ENCODE data around the gene SLC1A7.

The SLC1A7 gene

GRCh38 chr1:53142226-53142853 is at the start of gene SLC1A7:
SLC1A7 (minus strand) TSS chr1:53142638; CDS start chr1:53142449, 189 bp downstream.
- TF ChIP-seq CTCF (IDR thresholded peaks at IDR 0.05; ENCODE audit: insufficient read depth, low read length, poor library complexity, severe bottlenecking) (no peak), EZH2phosphoT487 (conservative IDR thresholded peaks at IDR 0.05; ENCODE audit: low read length) (no peak)
- Histone ChIP-seq H3K79me2 (ENCODE audit: insufficient read depth, low read length) (no peaks in the 10 kb centered on the region), H3K4me3 (ENCODE audit: insufficient read depth, low read length, poor library complexity, severe bottlenecking) (no peak within 1 kb of the TSS), H3K9me2 (replicated peaks; ENCODE audit: insufficient read depth, low read length) (no peaks in the 10 kb centered on the region), H4K20me1 (ENCODE audit: low read depth, low read length) (no peaks in the 10 kb centered on the region), H3K4me2 (ENCODE audit: low read depth, low read length, poor library complexity, severe bottlenecking) (no peak within 1 kb of the TSS), H2AFZ (ENCODE audit: low read depth, low read length, severe bottlenecking) (no peak within 1 kb of the TSS), H3K9ac (ENCODE audit: low read length) (no peak within 1 kb of the TSS), H3K9me3 (ENCODE audit: insufficient read depth, low read length) (peaks cover 6% of the 10 kb centered on the region), H3K27ac (ENCODE audit: low read depth, low read length) (no peak within 1 kb of the TSS), H3K36me3 (ENCODE audit: low read length) (no peaks in the 10 kb centered on the region), H3K27me3 (ENCODE audit: low read length) (no peaks in the 10 kb centered on the region), H3F3A (ENCODE audit: insufficient read depth) (no peaks in the 10 kb centered on the region)

DNA sequence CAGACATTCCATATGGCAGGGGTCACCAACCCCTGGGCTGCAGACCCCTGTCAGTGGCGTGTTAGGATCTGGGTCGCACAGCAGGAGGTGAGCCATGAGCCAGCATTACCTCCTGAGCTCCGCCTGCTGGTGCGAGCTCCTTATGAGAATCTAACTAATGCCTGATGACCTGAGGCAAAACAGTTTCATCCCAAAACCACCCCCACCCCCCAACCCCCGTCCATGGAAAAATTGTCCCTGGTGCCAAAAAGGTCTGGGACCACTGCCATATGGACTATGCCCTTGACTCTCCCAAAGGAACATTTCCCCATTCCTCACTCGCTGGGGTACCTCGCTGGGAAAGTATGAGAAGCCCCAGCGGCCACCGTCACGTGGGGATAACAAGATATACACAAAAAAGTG is 47.8 kb upstream of the SLC1A7 start:
- Histone ChIP-seq H3K36me3 (ENCODE audit: low read length) (no peaks in the 10 kb centered on the region), H3K4me2 (ENCODE audit: low read depth, low read length, poor library complexity, severe bottlenecking) (no peak overlapping the region), H3K79me2 (ENCODE audit: insufficient read depth, low read length) (no peaks in the 10 kb centered on the region), H3K9me2 (replicated peaks; ENCODE audit: insufficient read depth, low read length) (no peaks in the 10 kb centered on the region), H3K27me3 (ENCODE audit: low read length) (no peaks in the 10 kb centered on the region), H2AFZ (ENCODE audit: low read depth, low read length, severe bottlenecking) (no peak overlapping the region), H3K27ac (ENCODE audit: low read depth, low read length) (no peak overlapping the region), H3F3A (ENCODE audit: insufficient read depth) (no peaks in the 10 kb centered on the region), H3K9ac (ENCODE audit: low read length) (no peak overlapping the region), H3K9me3 (ENCODE audit: insufficient read depth, low read length) (no peaks in the 10 kb centered on the region), H4K20me1 (ENCODE audit: low read depth, low read length) (no peaks in the 10 kb centered on the region), H3K4me3 (ENCODE audit: insufficient read depth, low read length, poor library complexity, severe bottlenecking) (no peak overlapping the region)
- TF ChIP-seq EZH2phosphoT487 (conservative IDR thresholded peaks at IDR 0.05; ENCODE audit: low read length) (no peak), CTCF (IDR thresholded peaks at IDR 0.05; ENCODE audit: insufficient read depth, low read length, poor library complexity, severe bottlenecking) (no peak)

DNA sequence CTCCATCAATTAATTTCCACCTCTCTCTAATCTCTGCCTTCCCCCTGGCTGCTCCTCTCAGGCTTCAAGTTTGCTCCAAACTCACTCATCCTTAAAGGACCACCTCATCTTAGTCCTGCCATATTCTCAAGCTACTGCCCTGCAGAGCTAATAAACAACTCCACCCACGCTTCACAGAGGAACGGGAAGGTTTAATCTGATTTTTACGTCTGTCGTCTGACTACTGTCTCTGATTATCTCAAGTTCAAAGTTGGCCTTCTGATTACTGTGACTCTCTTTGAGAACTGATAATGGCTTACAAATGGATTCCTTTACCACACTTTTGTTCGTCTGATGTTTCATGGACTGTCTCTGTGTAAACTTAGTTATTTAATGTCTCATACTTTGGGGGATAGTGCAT is 46.6 kb upstream of the SLC1A7 start:
- Histone ChIP-seq H3K79me2 (ENCODE audit: insufficient read depth, low read length) (no peaks in the 10 kb centered on the region), H3K9me3 (ENCODE audit: insufficient read depth, low read length) (no peaks in the 10 kb centered on the region), H2AFZ (ENCODE audit: low read depth, low read length, severe bottlenecking) (no peak overlapping the region), H3K9me2 (replicated peaks; ENCODE audit: insufficient read depth, low read length) (no peaks in the 10 kb centered on the region), H3K4me2 (ENCODE audit: low read depth, low read length, poor library complexity, severe bottlenecking) (no peak overlapping the region), H3K9ac (ENCODE audit: low read length) (no peak overlapping the region), H3K27ac (ENCODE audit: low read depth, low read length) (no peak overlapping the region), H3F3A (ENCODE audit: insufficient read depth) (no peaks in the 10 kb centered on the region), H3K27me3 (ENCODE audit: low read length) (no peaks in the 10 kb centered on the region), H3K36me3 (ENCODE audit: low read length) (no peaks in the 10 kb centered on the region), H3K4me3 (ENCODE audit: insufficient read depth, low read length, poor library complexity, severe bottlenecking) (no peak overlapping the region), H4K20me1 (ENCODE audit: low read depth, low read length) (no peaks in the 10 kb centered on the region)
- no peak for TF ChIP-seq EZH2phosphoT487 (conservative IDR thresholded peaks at IDR 0.05; ENCODE audit: low read length)
- no peak for TF ChIP-seq CTCF (IDR thresholded peaks at IDR 0.05; ENCODE audit: insufficient read depth, low read length, poor library complexity, severe bottlenecking)
